Peyer's patch (tissue), 4 donors: Measurements from ENCODE around the gene RND3. TPM values are rescaled to one million over a fixed set of nuclear protein-coding genes. Genes with fewer than 3 reads are reported as not detected.

Experiments used
- DNase-seq, 3 donors: peaks; one replicate each; pipeline ENCODE4 v3.0.0-alpha.2; 2017 to 2019
- H3K27ac ChIP-seq, 4 donors: fragments of 200-600 bp; sonication (generic); one replicate each; pipeline ENCODE4 v1.5.1; 2016 to 2019
- H3K27me3 ChIP-seq, 2 donors: fragments of 200-600 bp; sonication (generic); one replicate each; pipeline ENCODE4 v1.5.1; 2019
- H3K36me3 ChIP-seq, 3 donors: fragments of 200-600 bp; sonication (generic); one replicate each; pipeline ENCODE4 v1.5.1; 2016 to 2019
- H3K4me1 ChIP-seq, 4 donors: fragments of 200-600 bp; sonication (generic); one replicate each; pipeline ENCODE4 v1.5.1; 2016 to 2019
- H3K4me3 ChIP-seq, 4 donors: fragments of 200-600 bp; sonication (generic); 1 replicate in 3 of 4; 2 replicates in 1 of 4; pipeline ENCODE4 v1.5.1; 2016 to 2019; ENCODE audit warnings: mild to moderate bottlenecking in 1 of 4
- H3K9me3 ChIP-seq, 4 donors: fragments of 200-600 bp; sonication (generic); one replicate each; pipeline ENCODE4 v1.5.1; 2016 to 2019; ENCODE audit warnings: mild to moderate bottlenecking in 1 of 4
- CTCF ChIP-seq, 6 experiments: fragments of 450-650 bp in 4 of 6; fragments of 200-600 bp in 2 of 6; sonication (generic) in 1 of 6; IDR thresholded peaks; one replicate each; pipeline ENCODE4 v1.5.1; 2017 to 2019; ENCODE audit warnings: antibody characterized with exemption in 6 of 6, mild to moderate bottlenecking in 3 of 6, moderate library complexity in 1 of 6
- POLR2A ChIP-seq, 2 donors: fragments of 450-650 bp; IDR thresholded peaks; one replicate each; pipeline ENCODE4 v1.5.1; 2017; ENCODE audit warnings: antibody characterized with exemption in 2 of 2, mild to moderate bottlenecking in 2 of 2, moderate library complexity in 2 of 2
- total RNA-seq, 4 donors: library from RNA; depleted of rRNA; stranded (reverse); fragments of >200 nt; gene quantifications; one replicate each; pipeline ENCODE4 v1.1.0, GENCODE V29; 2016

The RND3 gene
- total RNA-seq, 4 donors from 2014 or later, result 14.9 to 80.6 (median 46.7) TPM

GRCh38 chr2:150477347-150477746 lies 10.1 kb downstream of the RND3 start:
- H3K27me3 ChIP-seq, result no peaks in the 10 kb centered on the region
- peaks cover 0 to 84% (median 3%) of the 10 kb centered on the region in 4 donors for H3K4me1 ChIP-seq
- H3K27ac ChIP-seq, result peak overlapping the region; percentile 38 to 84 (median 77)
- peaks cover 0 to 15% (median 0%) of the 10 kb centered on the region in 3 donors for H3K36me3 ChIP-seq
- TF ChIP-seq POLR2A (IDR thresholded peaks at IDR 0.05), result no peak
- TF ChIP-seq CTCF (IDR thresholded peaks at IDR 0.05), result peak in 3 of 6 experiments; percentile 3 to 29 (median 21)
- peak in 2 of 3 donors; percentile 54 to 84 for DNase-seq
- no peaks in the 10 kb centered on the region for H3K9me3 ChIP-seq
- peak overlapping the region in 2 of 4 donors; percentile 9 to 16 for H3K4me3 ChIP-seq

GRCh38 chr2:150476809-150477302 lies 10.6 kb downstream of the RND3 start:
- Histone ChIP-seq H3K9me3 (no peaks in the 10 kb centered on the region), H3K27me3 (no peaks in the 10 kb centered on the region), H3K4me1 (peaks cover 0 to 87% (median 3%) of the 10 kb centered on the region in 4 donors), H3K36me3 (peaks cover 0 to 15% (median 0%) of the 10 kb centered on the region in 3 donors), H3K4me3 (peak overlapping the region in 2 of 4 donors; percentile 16 to 18), H3K27ac (peak overlapping the region; percentile 38 to 84 (median 77))
- no peak for DNase-seq
- no peak for TF ChIP-seq POLR2A (IDR thresholded peaks at IDR 0.05)
- no peak for TF ChIP-seq CTCF (IDR thresholded peaks at IDR 0.05)

- no peaks in the 10 kb centered on the region for H3K9me3 ChIP-seq
- TF ChIP-seq CTCF (IDR thresholded peaks at IDR 0.05) (no peak), POLR2A (IDR thresholded peaks at IDR 0.05) (no peak)
- DNase-seq, result no peak
- peak overlapping the region in 2 of 4 donors; percentile 16 to 18 for H3K4me3 ChIP-seq
- peaks cover 0 to 21% (median 0%) of the 10 kb centered on the region in 3 donors for H3K36me3 ChIP-seq
- peaks cover 0 to 85% (median 3%) of the 10 kb centered on the region in 4 donors for H3K4me1 ChIP-seq
- peak overlapping the region; percentile 38 to 84 (median 77) for H3K27ac ChIP-seq
- H3K27me3 ChIP-seq, result no peaks in the 10 kb centered on the region
Measured at GRCh38 chr2:150476286-150476685, 11.2 kb downstream of the RND3 start.

- Histone ChIP-seq H3K27ac (peak overlapping the region in 3 of 4 donors; percentile 71 to 84 (median 83)), H3K4me3 (peak overlapping the region in 2 of 4 donors; percentile 11 to 16), H3K9me3 (no peaks in the 10 kb centered on the region), H3K36me3 (peaks cover 0 to 27% (median 0%) of the 10 kb centered on the region in 3 donors), H3K4me1 (peaks cover 0 to 78% (median 3%) of the 10 kb centered on the region in 4 donors), H3K27me3 (no peaks in the 10 kb centered on the region)
- DNase-seq, result no peak
- TF ChIP-seq POLR2A (IDR thresholded peaks at IDR 0.05) (no peak), CTCF (IDR thresholded peaks at IDR 0.05) (no peak)
Measured at GRCh38 chr2:150475479-150476250, 11.8 kb downstream of the RND3 start.

- peaks cover 0 to 39% (median 0%) of the 10 kb centered on the region in 3 donors for H3K36me3 ChIP-seq
- H3K9me3 ChIP-seq, result no peaks in the 10 kb centered on the region
- DNase-seq, result no peak
- H3K27ac ChIP-seq, result peak overlapping the region in 3 of 4 donors; percentile 71 to 84 (median 83)
- H3K4me1 ChIP-seq, result peaks cover 0 to 67% (median 3%) of the 10 kb centered on the region in 4 donors
- H3K27me3 ChIP-seq, result no peaks in the 10 kb centered on the region
- H3K4me3 ChIP-seq, result no peak overlapping the region
- TF ChIP-seq POLR2A (IDR thresholded peaks at IDR 0.05) (no peak), CTCF (IDR thresholded peaks at IDR 0.05) (no peak)
Measured at GRCh38 chr2:150474326-150475074, 13.0 kb downstream of the RND3 start.
